Prostate gland (tissue), 2 donors: ENCODE results near the gene NKTR.

ENCODE experiments used
- POLR2A ChIP-seq: fragments of 450-650 bp; IDR thresholded peaks from one replicate; pipeline ENCODE4 v1.6.1; 2016; ENCODE audit warnings: antibody characterized with exemption, mild to moderate bottlenecking
- TF ChIP-seq, protein P1 (sequence below), 4 experiments: fragments of 200-600 bp in 2 of 4; fragments of 450-650 bp in 2 of 4; sonication (generic) in 2 of 4; IDR thresholded peaks; 1 replicate in 3 of 4; 2 replicates in 1 of 4; pipeline ENCODE4 v1.5.1; 2016 to 2019; ENCODE audit warnings: antibody characterized with exemption in 4 of 4, mild to moderate bottlenecking in 2 of 4, moderate library complexity in 2 of 4

DNA sequence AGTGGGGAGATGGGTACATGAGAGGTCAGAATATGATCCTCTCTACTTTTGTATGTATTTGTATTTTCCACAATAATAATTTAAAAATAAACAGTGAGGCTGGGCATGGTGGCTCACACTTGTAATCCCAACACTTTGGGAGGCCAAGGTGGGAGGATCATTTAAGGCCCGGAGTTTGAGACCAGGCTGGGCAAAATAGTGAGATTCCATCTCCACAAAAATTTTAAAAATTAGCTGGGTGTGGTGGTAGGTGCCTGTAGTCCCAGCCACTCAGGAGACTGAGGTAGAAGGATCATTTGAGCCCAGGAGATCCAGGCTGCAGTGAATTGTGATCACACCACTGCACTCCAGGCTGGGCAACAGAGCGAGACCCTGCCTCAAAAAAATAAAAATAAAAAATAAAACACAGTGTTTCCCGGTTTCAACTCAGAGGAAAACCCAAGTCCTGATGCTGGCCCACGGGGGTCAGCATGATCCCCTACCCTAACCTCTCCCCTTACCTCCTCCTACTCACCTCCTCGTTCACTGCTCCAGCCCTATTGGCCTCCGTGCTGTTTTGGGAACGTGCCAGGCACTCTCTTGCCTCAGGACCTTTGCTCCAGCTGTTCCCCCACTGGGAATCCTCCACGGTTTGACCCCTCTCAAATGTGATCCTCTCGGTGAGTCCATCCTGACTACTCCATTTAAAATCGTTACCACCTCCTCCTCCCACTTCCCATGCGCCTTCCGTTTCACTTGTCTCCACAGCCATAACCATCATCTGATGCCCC is 82.0 kb downstream of the NKTR start:
- TF ChIP-seq POLR2A, result no peak
- TF ChIP-seq, protein P1, sequence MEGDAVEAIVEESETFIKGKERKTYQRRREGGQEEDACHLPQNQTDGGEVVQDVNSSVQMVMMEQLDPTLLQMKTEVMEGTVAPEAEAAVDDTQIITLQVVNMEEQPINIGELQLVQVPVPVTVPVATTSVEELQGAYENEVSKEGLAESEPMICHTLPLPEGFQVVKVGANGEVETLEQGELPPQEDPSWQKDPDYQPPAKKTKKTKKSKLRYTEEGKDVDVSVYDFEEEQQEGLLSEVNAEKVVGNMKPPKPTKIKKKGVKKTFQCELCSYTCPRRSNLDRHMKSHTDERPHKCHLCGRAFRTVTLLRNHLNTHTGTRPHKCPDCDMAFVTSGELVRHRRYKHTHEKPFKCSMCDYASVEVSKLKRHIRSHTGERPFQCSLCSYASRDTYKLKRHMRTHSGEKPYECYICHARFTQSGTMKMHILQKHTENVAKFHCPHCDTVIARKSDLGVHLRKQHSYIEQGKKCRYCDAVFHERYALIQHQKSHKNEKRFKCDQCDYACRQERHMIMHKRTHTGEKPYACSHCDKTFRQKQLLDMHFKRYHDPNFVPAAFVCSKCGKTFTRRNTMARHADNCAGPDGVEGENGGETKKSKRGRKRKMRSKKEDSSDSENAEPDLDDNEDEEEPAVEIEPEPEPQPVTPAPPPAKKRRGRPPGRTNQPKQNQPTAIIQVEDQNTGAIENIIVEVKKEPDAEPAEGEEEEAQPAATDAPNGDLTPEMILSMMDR (IDR thresholded peaks at IDR 0.05), result no peak
